ENCODE measurements around the gene ITGB4.

GRCh38 chr17:75795820-75796607 is 74.8 kb downstream of the ITGB4 start:
- TF ChIP-seq, protein P1, sequence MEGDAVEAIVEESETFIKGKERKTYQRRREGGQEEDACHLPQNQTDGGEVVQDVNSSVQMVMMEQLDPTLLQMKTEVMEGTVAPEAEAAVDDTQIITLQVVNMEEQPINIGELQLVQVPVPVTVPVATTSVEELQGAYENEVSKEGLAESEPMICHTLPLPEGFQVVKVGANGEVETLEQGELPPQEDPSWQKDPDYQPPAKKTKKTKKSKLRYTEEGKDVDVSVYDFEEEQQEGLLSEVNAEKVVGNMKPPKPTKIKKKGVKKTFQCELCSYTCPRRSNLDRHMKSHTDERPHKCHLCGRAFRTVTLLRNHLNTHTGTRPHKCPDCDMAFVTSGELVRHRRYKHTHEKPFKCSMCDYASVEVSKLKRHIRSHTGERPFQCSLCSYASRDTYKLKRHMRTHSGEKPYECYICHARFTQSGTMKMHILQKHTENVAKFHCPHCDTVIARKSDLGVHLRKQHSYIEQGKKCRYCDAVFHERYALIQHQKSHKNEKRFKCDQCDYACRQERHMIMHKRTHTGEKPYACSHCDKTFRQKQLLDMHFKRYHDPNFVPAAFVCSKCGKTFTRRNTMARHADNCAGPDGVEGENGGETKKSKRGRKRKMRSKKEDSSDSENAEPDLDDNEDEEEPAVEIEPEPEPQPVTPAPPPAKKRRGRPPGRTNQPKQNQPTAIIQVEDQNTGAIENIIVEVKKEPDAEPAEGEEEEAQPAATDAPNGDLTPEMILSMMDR (IDR thresholded peaks at IDR 0.05) = no peak
- no peak for TF ChIP-seq EP300 (IDR thresholded peaks at IDR 0.05)
- TF ChIP-seq POLR2AphosphoS5 (IDR thresholded peaks at IDR 0.05) = no peak

All from gastroesophageal sphincter (tissue), 3 donors.